ENCODE data around the gene CAPZB.

- TF ChIP-seq EP300 (IDR thresholded peaks at IDR 0.05) (no peak), POLR2A (IDR thresholded peaks at IDR 0.05) (no peak)
Measured at GRCh38 chr1:19360016-19360415, 125.3 kb downstream of the CAPZB start.
